Neutrophil (primary cell): ENCODE results near the gene PUS10.

Experiments
- H3K27ac ChIP-seq: fragments of 200-600 bp; sonication (generic); 2 replicates; pipeline ENCODE4 v1.5.1; 2016; ENCODE audit warnings: mild to moderate bottlenecking, moderate library complexity
- H3K27me3 ChIP-seq: fragments of 200-600 bp; sonication (generic); 2 replicates; pipeline ENCODE4 v1.6.0; 2016; ENCODE audit warnings: mild to moderate bottlenecking
- H3K36me3 ChIP-seq: fragments of 200-600 bp; sonication (generic); 2 replicates; pipeline ENCODE4 v1.5.1; 2017
- H3K4me1 ChIP-seq, 2 experiments: fragments of 200-600 bp in 1 of 2; sonication (generic) in 1 of 2; 1 replicate in 1 of 2; 2 replicates in 1 of 2; pipeline versions ENCODE4 v1.5.1 to v1.6.1; 2013 to 2016; ENCODE audit warnings: low read depth in 1 of 2, low read length in 1 of 2, mild to moderate bottlenecking in 1 of 2, moderate library complexity in 1 of 2; ENCODE audit not compliant: control insufficient read depth in 1 of 2, insufficient read depth in 1 of 2
- H3K4me3 ChIP-seq, 2 experiments: fragments of 200-600 bp in 1 of 2; sonication (generic) in 1 of 2; 1 replicate in 1 of 2; 2 replicates in 1 of 2; pipeline ENCODE4 v1.5.1; 2013 to 2016; ENCODE audit warnings: low read depth in 1 of 2, low read length in 1 of 2, mild to moderate bottlenecking in 1 of 2, moderate library complexity in 1 of 2
- H3K9me3 ChIP-seq: fragments of 200-600 bp; sonication (generic); 2 replicates; pipeline ENCODE4 v1.5.1; 2016
- TF ChIP-seq, protein P1 (sequence below): fragments of 200-600 bp; sonication (generic); IDR thresholded peaks from 2 replicates; pipeline ENCODE4 v1.5.1; 2016; ENCODE audit warnings: antibody characterized with exemption

Gene PUS10

DNA sequence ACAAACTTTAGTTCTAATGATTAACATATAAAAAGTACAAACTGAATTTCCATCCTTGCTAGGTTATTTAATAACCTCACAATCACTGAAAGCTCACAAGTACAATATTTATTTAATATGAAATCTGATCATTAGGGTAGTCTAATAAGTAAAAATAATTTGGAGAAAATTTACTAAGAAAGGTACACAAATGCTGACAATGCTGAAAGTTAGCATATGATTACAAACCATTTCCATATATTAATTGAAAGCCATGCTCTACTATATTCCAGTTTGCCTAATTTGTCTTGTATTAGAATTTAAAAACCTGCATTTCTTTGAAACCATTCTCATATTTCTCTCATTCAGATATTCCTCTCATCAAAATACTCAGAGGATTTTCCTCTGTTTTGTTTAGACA, 8.7 kb downstream of the PUS10 start:
- Histone ChIP-seq H3K27me3 (no peaks in the 10 kb centered on the region), H3K36me3 (peaks cover 10% of the 10 kb centered on the region), H3K4me3 (no peak overlapping the region), H3K4me1 (peaks cover under 1 to 2% of the 10 kb centered on the region in 2 experiments), H3K9me3 (no peaks in the 10 kb centered on the region), H3K27ac (no peak overlapping the region)
- TF ChIP-seq, protein P1, sequence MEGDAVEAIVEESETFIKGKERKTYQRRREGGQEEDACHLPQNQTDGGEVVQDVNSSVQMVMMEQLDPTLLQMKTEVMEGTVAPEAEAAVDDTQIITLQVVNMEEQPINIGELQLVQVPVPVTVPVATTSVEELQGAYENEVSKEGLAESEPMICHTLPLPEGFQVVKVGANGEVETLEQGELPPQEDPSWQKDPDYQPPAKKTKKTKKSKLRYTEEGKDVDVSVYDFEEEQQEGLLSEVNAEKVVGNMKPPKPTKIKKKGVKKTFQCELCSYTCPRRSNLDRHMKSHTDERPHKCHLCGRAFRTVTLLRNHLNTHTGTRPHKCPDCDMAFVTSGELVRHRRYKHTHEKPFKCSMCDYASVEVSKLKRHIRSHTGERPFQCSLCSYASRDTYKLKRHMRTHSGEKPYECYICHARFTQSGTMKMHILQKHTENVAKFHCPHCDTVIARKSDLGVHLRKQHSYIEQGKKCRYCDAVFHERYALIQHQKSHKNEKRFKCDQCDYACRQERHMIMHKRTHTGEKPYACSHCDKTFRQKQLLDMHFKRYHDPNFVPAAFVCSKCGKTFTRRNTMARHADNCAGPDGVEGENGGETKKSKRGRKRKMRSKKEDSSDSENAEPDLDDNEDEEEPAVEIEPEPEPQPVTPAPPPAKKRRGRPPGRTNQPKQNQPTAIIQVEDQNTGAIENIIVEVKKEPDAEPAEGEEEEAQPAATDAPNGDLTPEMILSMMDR: no peak

DNA sequence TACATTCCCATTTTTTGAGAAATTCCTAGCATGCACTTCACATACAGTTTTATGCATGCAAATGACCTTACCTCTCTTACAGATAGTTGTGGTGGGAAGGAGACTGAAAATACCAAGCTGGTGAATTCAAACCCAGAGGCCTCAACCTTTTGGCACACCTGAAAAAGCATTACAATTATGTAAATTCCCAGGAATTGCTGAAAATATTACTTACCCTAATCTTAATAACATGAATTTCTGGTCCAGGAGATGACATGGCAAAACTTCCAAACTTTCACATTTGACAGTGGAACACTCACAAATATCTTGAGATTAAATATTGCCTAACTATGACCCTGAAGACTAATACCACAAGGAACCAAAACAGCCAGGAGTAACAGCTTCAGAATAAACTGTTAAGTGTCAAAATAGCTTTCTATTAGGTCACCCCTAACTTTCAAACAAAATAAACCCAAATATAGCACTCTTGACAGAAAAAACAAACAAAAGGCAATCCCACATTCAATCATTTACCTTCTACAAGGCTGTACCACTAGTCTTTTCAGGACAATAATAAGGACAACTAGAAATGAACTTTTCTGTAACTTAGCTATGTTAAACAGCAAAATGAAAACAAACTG, 11.5 kb downstream of the PUS10 start:
- no peak overlapping the region for H3K4me3 ChIP-seq
- no peaks in the 10 kb centered on the region for H3K27me3 ChIP-seq
- peaks cover 10% of the 10 kb centered on the region for H3K36me3 ChIP-seq
- no peaks in the 10 kb centered on the region for H3K9me3 ChIP-seq
- no peaks in the 10 kb centered on the region for H3K4me1 ChIP-seq
- no peak overlapping the region for H3K27ac ChIP-seq
- TF ChIP-seq, protein P1: no peak

DNA sequence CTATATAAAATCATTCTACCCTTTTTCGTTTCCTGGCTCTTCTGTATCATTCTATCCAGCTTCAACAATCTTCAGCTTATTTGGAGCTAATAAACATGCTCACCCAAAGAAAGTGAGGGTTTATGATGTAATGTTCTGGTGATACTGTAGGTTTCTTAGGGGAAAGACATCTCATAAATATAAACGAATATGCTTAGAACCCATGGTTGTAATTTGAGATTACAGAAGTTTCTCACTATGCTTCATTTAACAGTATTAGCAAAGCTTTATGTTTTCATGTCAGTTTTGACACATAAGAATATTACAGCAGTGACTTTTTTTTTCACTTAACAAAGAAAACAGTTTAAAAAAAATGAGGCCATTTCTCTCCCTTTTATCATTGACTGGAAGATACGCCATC, 12.3 kb downstream of the PUS10 start:
- Histone ChIP-seq H3K27me3 (no peaks in the 10 kb centered on the region), H3K4me3 (no peak overlapping the region), H3K27ac (no peak overlapping the region), H3K9me3 (no peaks in the 10 kb centered on the region), H3K36me3 (peaks cover 10% of the 10 kb centered on the region), H3K4me1 (no peaks in the 10 kb centered on the region)
- TF ChIP-seq, protein P1: no peak

DNA sequence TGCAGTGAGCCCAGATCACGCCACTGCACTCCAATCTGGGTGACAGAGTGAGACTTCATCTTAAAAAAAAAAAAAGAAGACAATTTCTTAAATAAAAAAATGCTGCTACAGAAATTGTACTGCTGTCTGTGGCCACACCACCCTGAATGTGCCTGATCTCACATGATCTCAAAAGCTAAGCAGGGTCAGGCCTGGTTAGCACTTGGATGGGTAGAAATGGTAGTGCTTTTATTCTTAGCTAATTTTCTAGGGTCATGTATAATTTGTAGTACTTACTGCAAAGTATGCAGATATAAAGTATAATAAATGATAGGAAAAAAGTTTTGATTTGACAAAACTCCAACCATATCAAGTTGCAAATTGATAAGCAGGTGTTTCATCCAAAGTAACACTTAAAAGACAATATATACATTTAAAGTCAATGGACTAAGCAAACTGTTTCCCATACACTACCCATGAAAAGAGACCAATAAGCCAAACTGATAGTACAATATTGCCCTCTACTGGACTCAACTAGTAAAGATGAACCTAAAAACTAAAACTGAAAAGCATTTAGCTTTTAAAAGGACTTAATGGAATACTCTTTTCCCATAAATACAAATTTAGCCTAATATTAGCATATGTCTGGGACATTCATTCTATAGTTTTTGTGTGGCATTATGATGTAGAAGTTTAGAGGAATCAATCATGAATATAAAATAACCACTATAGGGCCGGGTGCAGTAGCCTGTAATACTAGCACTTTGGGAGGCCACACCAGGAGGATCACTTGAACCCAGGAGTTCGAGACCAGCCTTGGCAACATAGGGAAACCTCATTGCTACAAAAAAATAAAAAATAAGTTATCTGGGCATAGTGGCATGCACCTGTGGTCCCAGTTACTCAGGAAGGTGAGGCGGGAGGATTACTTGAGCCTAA, 19.2 kb downstream of the PUS10 start:
- no peaks in the 10 kb centered on the region for H3K27me3 ChIP-seq
- no peak overlapping the region for H3K27ac ChIP-seq
- TF ChIP-seq, protein P1: peak; percentile 71
- H3K9me3 ChIP-seq: no peaks in the 10 kb centered on the region
- H3K36me3 ChIP-seq: no peaks in the 10 kb centered on the region
- H3K4me1 ChIP-seq: peaks cover 3 to 6% of the 10 kb centered on the region in 2 experiments
- no peak overlapping the region for H3K4me3 ChIP-seq

DNA sequence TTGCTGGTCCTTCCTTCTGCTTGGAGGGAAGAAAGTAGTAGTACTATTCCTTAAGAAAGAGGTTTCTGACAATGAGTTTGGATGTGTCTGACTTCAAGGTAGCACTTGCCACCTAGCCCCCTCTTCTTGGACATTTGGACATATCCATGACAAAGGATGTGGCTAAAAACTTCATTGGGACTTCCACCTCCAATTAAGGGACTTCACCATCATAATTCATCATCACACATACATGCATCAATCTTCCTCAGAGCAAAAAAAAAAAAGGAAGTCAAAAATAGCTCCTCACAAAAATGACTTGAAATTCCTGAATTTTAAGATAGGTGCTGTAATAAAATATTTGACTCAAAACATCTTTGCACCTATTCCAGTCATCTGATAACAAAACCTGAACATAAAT, 23.9 kb downstream of the PUS10 start:
- peak overlapping the region; percentile 90 for H3K27ac ChIP-seq
- TF ChIP-seq, protein P1: no peak

More for the DNA sequence above, 23.9 kb downstream of the PUS10 start:
- H3K4me1 ChIP-seq: peaks cover 16 to 23% of the 10 kb centered on the region in 2 experiments
- no peaks in the 10 kb centered on the region for H3K36me3 ChIP-seq
- no peaks in the 10 kb centered on the region for H3K27me3 ChIP-seq
- H3K4me3 ChIP-seq: no peak overlapping the region
- no peaks in the 10 kb centered on the region for H3K9me3 ChIP-seq
